Progenitor cell of endocrine pancreas (in vitro differentiated cells): ENCODE data around the gene PFN4. TPM values are rescaled to one million over a fixed set of nuclear protein-coding genes. Genes with fewer than 3 reads are reported as not detected.

Source experiments
- DNase-seq: peaks from one replicate; pipeline ENCODE4 v3.0.0; 2021; ENCODE audit warnings: low spot score; ENCODE audit not compliant: unreplicated experiment
- H3K27ac Mint-ChIP-seq: 2 replicates; pipeline ENCODE4 v1.8.0; 2021; ENCODE audit warnings: mild to moderate bottlenecking, moderate library complexity, mixed read lengths
- H3K27me3 Mint-ChIP-seq: 2 replicates; pipeline ENCODE4 v1.8.0; 2021; ENCODE audit warnings: mixed read lengths
- H3K36me3 Mint-ChIP-seq: 2 replicates; pipeline ENCODE4 v1.8.0; 2022; ENCODE audit warnings: mixed read lengths; ENCODE audit not compliant: insufficient read depth
- H3K4me1 Mint-ChIP-seq: 2 replicates; pipeline ENCODE4 v1.8.0; 2021; ENCODE audit warnings: low read depth, mixed read lengths
- H3K4me3 Mint-ChIP-seq: 2 replicates; pipeline ENCODE4 v1.8.0; 2021; ENCODE audit warnings: low read depth, mild to moderate bottlenecking, moderate library complexity, mixed read lengths
- H3K9me3 Mint-ChIP-seq: 2 replicates; pipeline ENCODE4 v1.8.0; 2021; ENCODE audit warnings: low read depth, mixed read lengths
- CTCF ChIP-seq: fragments of 200-600 bp; sonication (generic); IDR thresholded peaks from one replicate; pipeline ENCODE4 v1.5.0; 2021; ENCODE audit warnings: antibody characterized with exemption, mild to moderate bottlenecking; ENCODE audit not compliant: unreplicated experiment
- total RNA-seq: library from RNA; stranded (reverse); gene quantifications from 2 replicates; pipeline ENCODE4 v1.2.1, GENCODE V29; 2021

PFN4 gene
- total RNA-seq, 1 donor from 2014 or later, result 0.55 TPM

DNA sequence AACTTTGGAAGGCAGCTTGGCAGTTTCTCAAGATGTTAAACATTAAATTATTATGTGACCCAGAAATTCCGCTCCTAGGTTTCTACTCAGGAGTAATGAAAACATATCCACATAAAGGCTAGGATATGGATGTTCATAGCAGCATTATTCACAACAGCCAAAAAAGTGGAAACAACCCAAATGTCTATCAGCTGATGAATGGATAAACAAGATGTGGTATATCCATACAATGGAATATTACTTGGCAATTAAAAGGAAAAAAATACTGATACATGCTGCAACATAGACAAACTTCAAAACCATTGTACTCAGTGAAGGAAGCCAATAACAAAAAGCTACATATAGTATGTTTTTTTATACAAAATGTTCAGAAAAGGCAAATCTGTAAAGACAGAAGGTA lies 39.4 kb upstream of the PFN4 start:
- no peak for DNase-seq
- TF ChIP-seq CTCF, result no peak
- Mint-ChIP-seq H3K4me1 (peaks cover 16% of the 10 kb centered on the region), H3K9me3 (peaks cover 9% of the 10 kb centered on the region), H3K27me3 (peaks cover 18% of the 10 kb centered on the region), H3K27ac (no peak overlapping the region), H3K4me3 (no peak overlapping the region), H3K36me3 (peaks cover 27% of the 10 kb centered on the region)

DNA sequence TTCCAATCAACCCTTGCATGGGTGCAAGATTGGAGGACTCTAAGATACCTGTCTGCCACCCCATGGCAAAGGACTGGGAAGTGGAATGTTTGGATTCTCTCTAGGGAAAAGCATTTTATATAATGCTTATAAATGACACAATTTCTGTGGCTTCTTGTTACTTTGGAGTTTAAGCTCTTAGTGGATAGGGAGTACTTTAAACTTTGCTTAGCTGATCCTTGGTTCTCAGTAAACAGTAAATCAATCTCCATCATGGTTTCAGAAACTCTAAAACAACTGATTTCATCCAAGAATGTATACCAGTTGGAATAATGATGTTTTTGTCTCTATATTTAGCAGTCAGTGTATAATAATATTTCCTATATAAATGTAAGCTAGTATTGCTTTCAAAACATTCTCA lies 37.6 kb upstream of the PFN4 start:
- Mint-ChIP-seq H3K4me1 (peaks cover 24% of the 10 kb centered on the region), H3K27ac (no peak overlapping the region), H3K36me3 (peaks cover 30% of the 10 kb centered on the region), H3K4me3 (no peak overlapping the region), H3K27me3 (peaks cover 8% of the 10 kb centered on the region), H3K9me3 (peaks cover 9% of the 10 kb centered on the region)
- no peak for DNase-seq
- TF ChIP-seq CTCF, result no peak

- no peak for DNase-seq
- no peak for TF ChIP-seq CTCF
- H3K9me3 Mint-ChIP-seq, result peaks cover 9% of the 10 kb centered on the region
- H3K4me3 Mint-ChIP-seq, result no peak overlapping the region
- peaks cover 30% of the 10 kb centered on the region for H3K36me3 Mint-ChIP-seq
- peaks cover 24% of the 10 kb centered on the region for H3K4me1 Mint-ChIP-seq
- peaks cover 6% of the 10 kb centered on the region for H3K27me3 Mint-ChIP-seq
- no peak overlapping the region for H3K27ac Mint-ChIP-seq
Measured at GRCh38 chr2:24159708-24160107, 36.6 kb upstream of the PFN4 start.

DNA sequence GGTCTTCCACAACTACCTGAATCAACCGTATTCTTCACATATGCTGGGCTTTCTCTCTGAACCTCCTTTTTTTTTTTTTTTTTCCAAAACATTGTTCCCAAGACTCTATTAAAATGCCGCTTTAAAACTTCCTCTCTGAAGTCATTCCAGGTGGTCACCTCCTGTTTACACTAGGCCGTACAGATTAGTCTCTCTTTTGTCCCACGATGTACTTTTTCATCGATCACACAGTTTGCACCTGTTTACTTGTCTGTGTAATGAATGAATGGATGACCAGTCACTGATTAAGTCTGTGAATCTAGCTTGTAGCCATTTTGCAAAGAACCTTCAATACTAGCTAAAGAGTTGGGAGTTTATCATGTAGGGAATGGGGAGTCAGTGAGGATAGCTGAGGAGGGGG lies 35.0 kb upstream of the PFN4 start:
- Mint-ChIP-seq H3K9me3 (peaks cover 9% of the 10 kb centered on the region), H3K36me3 (peaks cover 31% of the 10 kb centered on the region), H3K4me3 (peak overlapping the region; percentile 3), H3K27me3 (peaks cover 8% of the 10 kb centered on the region), H3K4me1 (peaks cover 27% of the 10 kb centered on the region), H3K27ac (peak overlapping the region; percentile 92)
- TF ChIP-seq CTCF, result no peak
- DNase-seq, result no peak

DNA sequence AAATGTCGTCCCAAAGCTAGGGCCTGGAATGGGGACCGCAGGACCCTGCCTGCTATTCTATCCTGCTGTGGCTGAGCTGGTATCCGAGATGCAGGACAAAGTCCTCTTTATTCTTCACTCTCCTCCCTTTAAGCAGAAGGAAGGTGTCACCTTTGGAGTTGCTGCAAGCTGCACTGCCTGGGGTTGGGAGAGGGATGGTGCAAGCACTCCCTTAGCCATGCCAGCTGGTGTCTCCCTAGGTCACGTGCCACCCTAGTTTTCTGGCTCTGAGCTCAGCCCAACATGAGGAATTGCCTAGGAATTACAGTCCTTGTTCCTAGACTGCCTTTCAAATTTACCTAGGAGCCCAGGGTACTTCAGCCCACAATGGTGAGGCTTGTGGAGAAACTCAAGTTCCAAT lies 30.3 kb upstream of the PFN4 start:
- Mint-ChIP-seq H3K27me3 (peaks cover 8% of the 10 kb centered on the region), H3K4me3 (no peak overlapping the region), H3K36me3 (peaks cover 24% of the 10 kb centered on the region), H3K9me3 (peaks cover 7% of the 10 kb centered on the region), H3K27ac (no peak overlapping the region), H3K4me1 (peaks cover 36% of the 10 kb centered on the region)
- no peak for DNase-seq
- TF ChIP-seq CTCF, result no peak
